C4-2B (cell line): ENCODE data around the gene TMEM151A.

Experiments used
- CTCF ChIP-seq: fragments of 450-650 bp; conservative IDR thresholded peaks from 2 replicates; pipeline ENCODE4 v1.5.1; 2017; ENCODE audit warnings: mild to moderate bottlenecking
- ZFX ChIP-seq: fragments of 450-650 bp; IDR thresholded peaks from 2 replicates; pipeline ENCODE4 v1.6.1; 2017

- no peak for TF ChIP-seq CTCF
- no peak for TF ChIP-seq ZFX
These were observed 32.5 kb upstream of the TMEM151A start for GRCh38 chr11:66259225-66259624.
